HUES6 (cell line): Measurements from ENCODE around the gene HOXD4.

Experiments
- H3K27ac ChIP-seq: 2 replicates; pipeline ENCODE4 v1.7.0; 2013; ENCODE audit warnings: low read depth, mild to moderate bottlenecking, low read length, inconsistent platforms
- H3K27me3 ChIP-seq: 2 replicates; pipeline ENCODE4 v1.6.1; 2013; ENCODE audit warnings: low read length; ENCODE audit not compliant: control insufficient read depth, insufficient read depth
- H3K36me3 ChIP-seq: 2 replicates; pipeline ENCODE4 v1.6.1; 2013; ENCODE audit warnings: low read length; ENCODE audit not compliant: control insufficient read depth, insufficient read depth
- H3K4me1 ChIP-seq: 2 replicates; pipeline ENCODE4 v1.6.1; 2013; ENCODE audit warnings: low read length; ENCODE audit not compliant: control insufficient read depth, insufficient read depth
- H3K4me3 ChIP-seq: 2 replicates; pipeline ENCODE4 v1.5.1; 2013; ENCODE audit warnings: low read depth, low read length
- H3K9ac ChIP-seq: one replicate; pipeline ENCODE4 v1.6.1; 2013; ENCODE audit warnings: mild to moderate bottlenecking, low read length
- H3K9me3 ChIP-seq: 2 replicates; pipeline ENCODE4 v1.6.1; 2013; ENCODE audit warnings: low read depth, low read length; ENCODE audit not compliant: control insufficient read depth, insufficient read depth

Gene HOXD4

DNA sequence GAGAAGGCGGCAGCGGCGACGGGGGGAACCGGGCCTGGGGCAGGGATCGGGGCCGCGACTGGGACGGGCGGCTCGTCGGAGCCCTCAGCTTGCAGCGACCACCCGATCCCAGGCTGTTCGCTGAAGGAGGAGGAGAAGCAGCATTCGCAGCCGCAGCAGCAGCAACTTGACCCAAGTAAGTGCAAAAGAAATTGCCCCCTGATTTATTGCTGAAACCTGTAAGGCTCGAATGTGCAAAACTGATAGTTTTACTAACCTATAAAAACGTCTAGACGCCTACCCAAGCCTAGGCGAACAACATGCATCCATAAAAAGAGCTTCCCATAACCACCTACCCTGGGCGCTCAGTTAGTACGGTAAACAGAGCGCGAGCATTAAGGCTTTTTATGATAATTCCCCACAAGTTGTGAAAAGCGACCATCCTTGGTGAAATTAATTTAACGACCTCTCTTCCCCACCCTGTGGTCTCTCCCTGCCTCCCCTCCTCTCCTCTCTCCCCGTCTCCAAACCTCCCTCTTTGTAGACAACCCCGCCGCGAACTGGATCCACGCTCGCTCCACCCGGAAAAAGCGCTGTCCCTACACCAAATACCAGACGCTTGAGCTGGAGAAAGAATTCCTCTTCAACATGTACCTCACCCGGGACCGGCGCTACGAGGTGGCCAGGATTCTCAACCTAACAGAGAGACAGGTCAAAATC, 27.8 kb upstream of the HOXD4 start:
- Histone ChIP-seq H3K4me1 (peaks cover 8% of the 10 kb centered on the region), H3K9me3 (no peaks in the 10 kb centered on the region), H3K9ac (peak overlapping the region; percentile 69), H3K36me3 (no peaks in the 10 kb centered on the region), H3K4me3 (peak overlapping the region; percentile 57), H3K27me3 (peaks cover 100% of the 10 kb centered on the region), H3K27ac (no peak overlapping the region)

DNA sequence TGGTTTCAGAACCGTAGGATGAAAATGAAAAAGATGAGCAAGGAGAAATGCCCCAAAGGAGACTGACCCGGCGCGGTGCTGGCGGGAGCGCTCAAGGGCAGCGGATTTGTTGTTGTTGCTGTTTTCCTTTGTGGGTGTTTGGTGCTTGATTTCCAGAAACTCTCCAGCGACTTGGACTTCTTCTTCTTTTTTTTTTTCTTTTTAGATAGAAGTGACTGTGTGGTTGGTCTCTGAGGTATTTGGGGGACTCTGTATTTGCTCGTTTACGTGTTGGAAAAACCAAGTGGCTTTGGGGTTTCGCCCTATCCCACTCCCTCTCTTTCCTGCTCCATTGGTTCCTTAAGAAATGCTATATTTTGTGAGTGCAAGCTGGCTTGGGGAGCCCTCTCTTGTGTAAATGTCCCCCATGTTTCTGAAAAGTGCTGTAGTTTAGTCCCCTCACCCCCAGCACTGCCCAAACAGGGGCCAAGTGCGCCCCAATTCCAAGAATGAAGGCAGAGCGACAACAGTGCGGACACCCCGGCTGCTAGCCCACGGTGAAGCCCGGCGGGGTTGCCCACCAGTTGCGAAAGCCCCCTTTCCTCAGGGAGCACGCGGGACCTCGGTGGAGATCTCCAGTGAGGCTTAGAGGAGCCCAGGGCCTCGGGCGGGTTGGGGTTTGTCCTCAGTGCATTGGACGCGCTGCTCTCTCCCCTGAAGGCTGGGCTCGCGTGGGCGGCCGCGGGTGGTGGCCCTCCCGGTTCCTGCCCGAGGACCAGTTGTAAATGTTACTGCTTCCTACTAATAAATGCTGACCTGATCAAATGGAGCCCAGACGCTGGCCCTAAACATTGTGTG, 27.0 kb upstream of the HOXD4 start:
- Histone ChIP-seq H3K4me3 (peak overlapping the region; percentile 57; the same call in 1 of the 2 replicates), H3K4me1 (peaks cover 13% of the 10 kb centered on the region), H3K9me3 (no peaks in the 10 kb centered on the region), H3K27ac (no peak overlapping the region; the same call in 1 of the 2 replicates), H3K9ac (peak overlapping the region; percentile 69), H3K36me3 (no peaks in the 10 kb centered on the region), H3K27me3 (peaks cover 100% of the 10 kb centered on the region)

DNA sequence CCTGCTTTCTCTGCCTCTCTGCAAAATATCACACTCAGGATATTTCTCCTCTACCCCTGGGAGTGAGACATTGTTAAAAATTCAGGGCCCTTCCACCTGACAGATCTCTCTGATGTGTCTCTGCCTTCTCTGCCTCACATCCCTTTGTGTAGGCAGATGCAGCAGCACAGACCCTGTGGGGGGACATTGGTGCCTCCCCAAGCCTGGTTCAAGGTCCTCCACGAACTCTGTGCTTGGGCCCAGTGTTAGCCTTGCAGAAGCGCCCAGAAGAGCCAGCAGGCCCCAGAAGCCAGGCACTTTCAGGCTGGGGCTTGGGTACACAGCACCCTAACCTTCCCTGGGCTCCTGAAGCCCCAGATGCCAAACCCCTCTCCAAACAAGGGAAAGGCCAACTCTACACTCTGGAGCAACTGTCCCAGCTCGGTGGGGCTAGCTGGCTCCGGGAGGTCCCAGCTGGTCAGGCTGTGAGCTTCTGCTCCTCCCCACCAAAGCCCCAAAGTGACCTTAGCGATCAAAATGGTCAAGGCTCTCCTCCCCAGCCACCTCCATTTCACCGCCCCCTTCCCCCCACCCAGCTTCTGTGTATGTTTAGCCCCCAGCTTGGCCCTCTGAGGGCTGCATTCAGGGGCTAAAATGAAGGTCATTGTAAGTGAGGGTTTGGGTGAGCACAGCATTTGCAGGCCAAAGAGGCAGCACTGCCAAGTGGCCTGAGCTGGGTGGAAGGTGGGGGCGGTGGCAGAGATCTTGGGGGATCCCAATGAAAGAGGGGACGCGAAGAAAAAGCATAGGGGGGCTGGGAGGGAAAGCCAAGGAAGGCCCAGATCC, 26.2 kb upstream of the HOXD4 start:
- Histone ChIP-seq H3K9ac (peak overlapping the region; percentile 69), H3K27me3 (peaks cover 100% of the 10 kb centered on the region)

DNA sequence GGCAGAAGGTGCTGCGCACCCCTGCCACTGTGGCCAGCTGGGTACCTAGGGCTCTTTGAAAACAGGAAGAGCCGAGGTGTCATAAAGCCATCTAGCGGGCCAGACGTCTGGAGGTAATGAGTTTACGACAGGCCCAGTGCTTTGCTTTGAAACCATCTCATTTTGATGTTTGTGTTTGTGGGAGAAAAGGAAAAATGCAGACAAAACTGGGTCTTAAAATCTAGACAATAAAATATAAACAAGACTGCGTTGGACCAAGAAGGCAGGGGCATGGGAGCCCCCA, 25.6 kb upstream of the HOXD4 start:
- Histone ChIP-seq H3K27me3 (peaks cover 100% of the 10 kb centered on the region), H3K9ac (peak overlapping the region; percentile 72), H3K4me3 (no peak overlapping the region), H3K4me1 (peaks cover 13% of the 10 kb centered on the region), H3K9me3 (no peaks in the 10 kb centered on the region), H3K36me3 (no peaks in the 10 kb centered on the region), H3K27ac (no peak overlapping the region; the same call in 1 of the 2 replicates)

More for the DNA sequence above, 26.2 kb upstream of the HOXD4 start:
- Histone ChIP-seq H3K4me3 (no peak overlapping the region; the same call in 1 of the 2 replicates), H3K9me3 (no peaks in the 10 kb centered on the region), H3K4me1 (peaks cover 13% of the 10 kb centered on the region), H3K36me3 (no peaks in the 10 kb centered on the region), H3K27ac (no peak overlapping the region; the same call in 1 of the 2 replicates)

DNA sequence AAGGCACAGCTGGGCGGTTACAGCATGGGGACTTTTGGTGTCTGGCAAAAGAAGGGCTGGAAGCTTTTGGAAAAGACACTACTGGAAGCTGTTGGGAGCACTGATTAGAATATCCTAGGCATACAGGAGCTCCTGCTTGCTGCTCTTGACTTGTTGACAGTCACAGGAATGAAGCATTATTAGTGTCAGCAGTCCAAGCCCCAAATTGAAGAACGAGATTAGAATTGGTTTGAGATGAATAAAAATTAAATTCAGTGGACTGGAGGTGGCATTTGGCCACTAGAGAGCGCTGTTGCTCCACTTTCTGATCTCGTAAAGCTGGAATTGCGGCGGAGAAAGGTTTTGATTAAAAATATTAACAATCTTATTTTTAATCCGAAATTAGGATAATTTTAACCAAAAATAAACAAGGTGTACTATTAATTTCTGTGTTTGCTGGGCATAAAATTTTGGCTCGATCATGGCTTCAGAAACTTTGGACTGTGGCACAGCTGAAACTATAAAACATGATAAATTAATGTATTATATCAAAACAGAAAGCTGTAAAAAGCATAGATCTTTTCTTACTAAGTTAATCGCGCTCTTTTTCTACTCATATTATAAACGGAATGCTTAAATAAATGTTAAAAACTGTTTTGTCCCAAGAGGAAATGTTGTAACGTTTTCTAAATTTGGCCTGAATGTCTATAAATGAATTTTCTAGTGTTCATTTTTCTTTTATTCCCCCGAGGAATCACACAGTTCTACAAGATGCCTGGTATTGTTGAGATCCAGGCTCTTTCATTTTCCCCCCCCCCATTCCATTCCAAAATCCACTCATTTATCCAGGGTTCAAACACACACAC, 24.2 kb upstream of the HOXD4 start:
- H3K36me3 ChIP-seq, result no peaks in the 10 kb centered on the region
- H3K9me3 ChIP-seq, result no peaks in the 10 kb centered on the region
- no peak overlapping the region; the same call in 1 of the 2 replicates for H3K27ac ChIP-seq
- H3K4me3 ChIP-seq, result peak overlapping the region; percentile 11; the same call in 1 of the 2 replicates
- H3K4me1 ChIP-seq, result peaks cover 13% of the 10 kb centered on the region
- peak overlapping the region; percentile 80 for H3K9ac ChIP-seq
- peaks cover 100% of the 10 kb centered on the region for H3K27me3 ChIP-seq

DNA sequence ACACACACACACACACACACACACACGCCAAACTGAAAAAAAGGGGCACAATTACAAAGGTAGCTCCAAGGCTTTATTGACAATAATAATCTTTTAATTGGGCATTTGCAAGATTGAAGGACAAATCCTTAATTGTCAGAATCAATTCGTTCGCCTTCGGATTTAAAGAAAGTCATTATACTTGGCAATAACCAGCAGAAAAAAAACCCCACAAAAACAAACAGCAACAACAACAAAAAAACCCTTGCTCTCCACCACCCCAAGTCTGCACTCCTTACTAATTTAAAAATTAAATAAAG, 23.6 kb upstream of the HOXD4 start:
- H3K27me3 ChIP-seq, result peaks cover 100% of the 10 kb centered on the region
- H3K4me3 ChIP-seq, result peak overlapping the region; percentile 49; the same call in 1 of the 2 replicates
- H3K9me3 ChIP-seq, result no peaks in the 10 kb centered on the region
- H3K27ac ChIP-seq, result no peak overlapping the region
- H3K9ac ChIP-seq, result peak overlapping the region; percentile 80
- H3K4me1 ChIP-seq, result peaks cover 13% of the 10 kb centered on the region
- H3K36me3 ChIP-seq, result no peaks in the 10 kb centered on the region

DNA sequence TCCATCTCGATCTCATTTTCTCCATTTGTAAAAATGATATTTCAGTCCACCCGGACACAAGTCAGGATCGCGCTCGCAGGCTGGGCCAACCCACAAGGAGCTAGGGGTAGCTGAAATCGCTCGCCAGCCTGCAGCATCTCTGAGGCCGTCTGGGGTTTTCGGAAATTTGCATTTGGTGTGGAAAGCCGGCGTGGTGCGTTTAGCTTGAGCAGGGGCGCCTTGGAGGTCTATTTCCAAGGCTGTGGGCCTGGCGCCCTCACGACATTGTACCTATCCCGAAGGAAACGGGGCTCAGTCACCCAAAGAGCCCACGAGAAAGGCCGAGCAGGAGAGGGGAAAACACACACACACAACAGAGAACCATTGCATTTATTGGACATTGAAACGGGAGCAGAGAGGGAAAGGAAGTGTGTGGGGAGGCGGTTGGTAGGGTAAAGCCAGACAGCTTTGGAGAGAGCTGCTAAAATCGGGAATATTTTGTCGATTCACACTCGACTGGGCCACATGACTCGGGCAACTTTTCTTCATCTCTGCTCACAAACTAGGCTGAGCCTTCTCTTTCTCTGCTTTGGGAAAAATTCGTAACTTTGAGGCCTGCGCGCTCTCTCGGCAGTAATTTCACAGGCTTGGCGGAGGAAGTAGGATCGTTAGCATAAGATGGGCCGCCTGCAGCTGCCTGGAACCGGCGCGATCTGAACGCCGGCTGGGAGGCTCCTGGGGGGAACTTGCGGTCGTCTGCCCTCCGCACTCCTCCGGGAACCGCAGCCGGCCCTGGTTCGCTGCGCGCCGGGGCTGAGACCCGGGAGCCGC, 23.0 kb upstream of the HOXD4 start:
- H3K4me3 ChIP-seq, result peak overlapping the region; percentile 49
- H3K9me3 ChIP-seq, result no peaks in the 10 kb centered on the region
- no peaks in the 10 kb centered on the region for H3K36me3 ChIP-seq
- no peak overlapping the region for H3K27ac ChIP-seq
- H3K4me1 ChIP-seq, result peaks cover 13% of the 10 kb centered on the region
- peaks cover 100% of the 10 kb centered on the region for H3K27me3 ChIP-seq
- peak overlapping the region; percentile 80 for H3K9ac ChIP-seq

DNA sequence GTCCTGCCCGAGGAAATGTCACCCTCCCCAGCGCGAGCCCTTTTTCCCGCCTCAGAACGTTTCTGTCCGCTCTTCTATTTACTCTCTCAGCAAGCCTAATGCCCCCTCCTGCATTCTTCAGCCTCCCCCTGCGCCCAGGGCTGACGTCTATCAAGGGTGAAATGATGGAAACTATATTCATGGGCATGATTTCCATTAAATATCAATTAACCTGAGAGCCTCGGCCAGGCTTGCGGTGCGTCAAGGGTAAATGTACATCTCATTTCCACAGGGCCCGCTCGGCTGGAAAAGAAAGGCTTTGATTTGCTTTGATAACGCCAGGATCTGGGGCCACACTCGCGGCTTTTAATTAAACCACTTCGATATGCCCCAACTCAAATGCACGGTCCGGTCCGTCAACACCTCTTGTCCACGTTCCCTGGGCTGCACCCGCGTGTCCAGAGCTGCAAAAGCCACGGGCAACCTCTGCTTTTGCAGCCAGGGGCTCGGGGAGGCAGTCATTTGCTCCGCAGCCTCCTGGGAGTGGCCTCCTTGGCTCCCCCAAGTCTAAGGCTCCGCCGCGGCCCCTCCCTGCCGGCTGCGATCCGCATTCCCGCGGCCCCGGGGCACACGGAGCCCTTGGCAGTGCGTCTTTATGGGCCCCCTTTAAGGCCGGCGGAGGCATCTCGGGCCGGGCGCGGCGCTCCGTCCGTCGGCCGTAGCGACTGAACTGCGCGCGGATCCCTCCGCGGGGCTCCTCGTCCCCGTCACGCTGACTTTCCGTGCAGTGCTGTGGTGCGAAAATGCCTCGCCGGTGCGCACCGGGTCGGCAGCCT, 22.2 kb upstream of the HOXD4 start, which contains the start of gene HOXD8:
HOXD8 (plus strand) TSS at position 724 of the 815 bp plus-strand sequence. CDS start 662 bp downstream, outside the sequence.
- H3K9me3 ChIP-seq, result no peaks in the 10 kb centered on the region

DNA sequence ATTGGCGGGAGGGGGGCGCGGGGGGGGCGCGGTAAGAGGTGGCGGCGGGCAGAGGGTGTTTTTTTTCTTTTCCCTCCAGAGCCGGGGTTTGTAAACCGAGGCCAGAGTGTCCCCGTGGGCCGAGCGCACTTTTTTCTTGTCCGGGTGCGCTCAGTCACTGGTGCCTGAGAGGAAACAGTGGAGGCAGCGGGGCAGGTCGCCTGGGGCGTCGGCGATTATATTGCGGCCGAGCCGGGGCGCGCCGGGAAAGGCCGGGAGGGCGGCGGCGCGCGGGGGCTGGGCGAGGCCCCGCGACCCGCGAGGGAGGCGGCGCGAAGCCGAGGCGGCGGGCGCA, 21.6 kb upstream of the HOXD4 start:
- Histone ChIP-seq H3K4me3 (peak overlapping the region; percentile 49; the same call in 1 of the 2 replicates), H3K9ac (peak overlapping the region; percentile 54)

More for the DNA sequence above, 22.2 kb upstream of the HOXD4 start, which contains the start of gene HOXD8:
- Histone ChIP-seq H3K9ac (peak within 1 kb of the TSS; percentile 80), H3K4me3 (peak within 1 kb of the TSS; percentile 49), H3K36me3 (no peaks in the 10 kb centered on the region), H3K27me3 (peaks cover 100% of the 10 kb centered on the region), H3K27ac (no peak within 1 kb of the TSS; the same call in 1 of the 2 replicates), H3K4me1 (peaks cover 16% of the 10 kb centered on the region)

More for the DNA sequence above, 21.6 kb upstream of the HOXD4 start:
- no peaks in the 10 kb centered on the region for H3K9me3 ChIP-seq
- H3K27ac ChIP-seq, result no peak overlapping the region
- H3K27me3 ChIP-seq, result peaks cover 100% of the 10 kb centered on the region
- H3K36me3 ChIP-seq, result no peaks in the 10 kb centered on the region
- peaks cover 18% of the 10 kb centered on the region for H3K4me1 ChIP-seq
